ENCODE measurements around the gene VEGFB. TPM values are rescaled to one million over a fixed set of nuclear protein-coding genes. Genes with fewer than 3 reads are reported as not detected.

Gene VEGFB
- polyA plus RNA-seq, 3 donors from 2014 or later: 6.7 to 10.3 (median 9.4) TPM

DNA sequence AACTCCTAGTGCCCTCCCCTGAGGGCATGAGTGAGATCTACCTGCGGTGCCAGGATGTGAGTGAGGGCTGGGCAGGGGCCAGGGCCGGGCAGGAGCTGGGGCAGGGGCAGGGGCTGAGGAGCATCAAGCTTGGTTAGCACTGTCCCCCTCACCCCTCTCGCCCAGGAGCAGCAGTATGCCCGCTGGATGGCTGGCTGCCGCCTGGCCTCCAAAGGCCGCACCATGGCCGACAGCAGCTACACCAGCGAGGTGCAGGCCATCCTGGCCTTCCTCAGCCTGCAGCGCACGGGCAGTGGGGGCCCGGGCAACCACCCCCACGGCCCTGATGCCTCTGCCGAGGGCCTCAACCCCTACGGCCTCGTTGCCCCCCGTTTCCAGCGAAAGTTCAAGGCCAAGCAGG is 14.1 kb upstream of the VEGFB start:
- H3K27ac Mint-ChIP-seq: no peak overlapping the region
- peaks cover under 1 to 6% (median under 1%) of the 10 kb centered on the region in 3 donors for H3K36me3 Mint-ChIP-seq
- H3K4me1 Mint-ChIP-seq: peaks cover 6 to 9% of the 10 kb centered on the region in 2 donors
- DNase-seq: no peak
- H3K9me3 Mint-ChIP-seq: no peaks in the 10 kb centered on the region
- peaks cover 0 to 4% (median 0%) of the 10 kb centered on the region in 3 donors for H3K27me3 Mint-ChIP-seq (ENCODE audit: low read depth in 3 of 3)
- no peak overlapping the region for H3K4me3 Mint-ChIP-seq

DNA sequence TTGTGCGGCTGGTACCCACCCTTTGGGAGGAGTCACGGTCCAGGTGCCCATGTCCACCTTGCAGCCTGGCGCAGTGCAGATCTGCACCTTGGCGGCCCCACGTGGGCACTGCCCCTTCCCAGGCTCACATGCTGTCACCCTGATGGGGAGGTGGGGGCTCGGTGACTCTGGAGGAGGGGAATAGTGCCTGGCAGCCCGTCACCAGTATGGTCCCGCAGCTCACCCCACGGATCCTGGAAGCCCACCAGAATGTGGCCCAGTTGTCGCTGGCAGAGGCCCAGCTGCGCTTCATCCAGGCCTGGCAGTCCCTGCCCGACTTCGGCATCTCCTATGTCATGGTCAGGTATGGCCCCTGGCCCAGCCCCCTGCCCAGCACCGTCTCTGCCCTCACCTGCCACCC is 13.6 kb upstream of the VEGFB start:
- Mint-ChIP-seq H3K36me3 (peaks cover 0 to 5% (median 0%) of the 10 kb centered on the region in 3 donors), H3K27me3 (ENCODE audit: low read depth in 3 of 3) (peaks cover 0 to 5% (median 0%) of the 10 kb centered on the region in 3 donors), H3K4me1 (peaks cover 9 to 11% of the 10 kb centered on the region in 2 donors), H3K4me3 (no peak overlapping the region), H3K9me3 (no peaks in the 10 kb centered on the region), H3K27ac (peak overlapping the region in 1 of 6 donors; percentile 29)
- no peak for DNase-seq

GRCh38 chr11:64222651-64223000 is 11.8 kb upstream of the VEGFB start:
- no peak overlapping the region for H3K27ac Mint-ChIP-seq
- H3K36me3 Mint-ChIP-seq: peaks cover 0 to 5% (median 0%) of the 10 kb centered on the region in 3 donors
- H3K27me3 Mint-ChIP-seq (ENCODE audit: low read depth in 3 of 3): peaks cover 0 to 6% (median 2%) of the 10 kb centered on the region in 3 donors

DNA sequence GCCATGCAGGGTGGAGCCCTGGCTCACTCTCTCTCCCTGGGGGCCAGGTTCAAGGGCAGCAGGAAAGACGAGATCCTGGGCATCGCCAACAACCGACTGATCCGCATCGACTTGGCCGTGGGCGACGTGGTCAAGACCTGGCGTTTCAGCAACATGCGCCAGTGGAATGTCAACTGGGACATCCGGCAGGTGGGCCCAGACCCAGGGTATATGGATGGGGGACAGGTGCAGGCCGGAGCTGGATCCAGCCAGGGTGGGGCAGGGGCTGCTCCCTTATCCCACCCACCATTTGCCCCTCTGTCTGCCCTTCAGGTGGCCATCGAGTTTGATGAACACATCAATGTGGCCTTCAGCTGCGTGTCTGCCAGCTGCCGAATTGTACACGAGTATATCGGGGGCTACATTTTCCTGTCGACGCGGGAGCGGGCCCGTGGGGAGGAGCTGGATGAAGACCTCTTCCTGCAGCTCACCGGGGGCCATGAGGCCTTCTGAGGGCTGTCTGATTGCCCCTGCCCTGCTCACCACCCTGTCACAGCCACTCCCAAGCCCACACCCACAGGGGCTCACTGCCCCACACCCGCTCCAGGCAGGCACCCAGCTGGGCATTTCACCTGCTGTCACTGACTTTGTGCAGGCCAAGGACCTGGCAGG is 11.3 kb upstream of the VEGFB start:
- H3K4me3 Mint-ChIP-seq: no peak overlapping the region
- H3K27me3 Mint-ChIP-seq (ENCODE audit: low read depth in 3 of 3): peaks cover 0 to 6% (median 2%) of the 10 kb centered on the region in 3 donors
- peaks cover 0 to 5% (median 0%) of the 10 kb centered on the region in 3 donors for H3K36me3 Mint-ChIP-seq
- H3K9me3 Mint-ChIP-seq: no peaks in the 10 kb centered on the region
- no peak for DNase-seq
- peaks cover 22% of the 10 kb centered on the region in 2 donors for H3K4me1 Mint-ChIP-seq
- H3K27ac Mint-ChIP-seq: no peak overlapping the region

More at GRCh38 chr11:64222651-64223000, 11.8 kb upstream of the VEGFB start:
- Mint-ChIP-seq H3K9me3 (no peaks in the 10 kb centered on the region), H3K4me1 (peaks cover 19 to 20% of the 10 kb centered on the region in 2 donors), H3K4me3 (no peak overlapping the region)
- no peak for DNase-seq

GRCh38 chr11:64224151-64224890 is 10.1 kb upstream of the VEGFB start:
- DNase-seq: no peak
- Mint-ChIP-seq H3K9me3 (no peaks in the 10 kb centered on the region), H3K36me3 (no peaks in the 10 kb centered on the region), H3K27ac (peak overlapping the region in 4 of 6 donors; percentile 34 to 80 (median 64)), H3K4me1 (peaks cover 22 to 24% of the 10 kb centered on the region in 2 donors), H3K27me3 (ENCODE audit: low read depth in 3 of 3) (peaks cover 0 to 6% (median 2%) of the 10 kb centered on the region in 3 donors), H3K4me3 (peak overlapping the region in 3 of 5 donors; percentile 40 to 88 (median 87))

DNA sequence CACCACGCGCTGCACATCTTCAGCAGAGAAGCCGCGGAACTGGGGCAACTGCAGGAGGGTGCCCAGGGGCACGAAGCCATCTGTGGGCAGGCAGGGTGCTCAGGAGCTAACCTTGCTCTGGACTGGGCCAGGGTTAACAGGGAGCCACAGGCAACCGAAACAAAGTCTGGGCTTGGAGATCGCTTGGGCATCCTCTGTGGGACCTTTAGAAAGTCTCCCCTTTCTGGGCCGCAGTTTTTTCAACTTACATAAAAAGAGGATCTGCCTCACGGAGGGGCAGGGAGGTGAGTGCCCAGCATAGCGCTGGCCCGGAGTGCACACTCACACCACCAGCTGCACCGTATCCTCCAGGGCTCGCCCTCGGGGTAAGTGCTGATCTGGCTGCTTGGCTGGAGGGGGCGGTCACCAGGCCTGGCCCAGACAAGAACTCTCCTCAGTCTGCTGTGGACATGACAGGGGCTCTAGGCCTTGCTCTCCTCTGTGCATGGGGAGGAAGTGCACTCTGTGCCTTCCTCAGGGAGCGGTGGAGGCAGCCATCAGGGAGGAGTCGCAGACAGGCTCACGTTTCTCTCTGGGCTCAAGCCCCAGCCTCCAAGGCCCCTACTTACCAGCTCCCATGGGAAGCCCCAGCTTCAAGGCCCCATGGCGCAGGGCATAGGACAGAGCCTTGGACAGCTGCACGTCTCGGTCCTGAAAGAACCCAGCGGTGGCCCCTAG is 9.3 kb upstream of the VEGFB start:
- Mint-ChIP-seq H3K27ac (peak overlapping the region; percentile 27 to 91 (median 77)), H3K27me3 (ENCODE audit: low read depth in 3 of 3) (peaks cover 0 to 6% (median 2%) of the 10 kb centered on the region in 3 donors), H3K36me3 (no peaks in the 10 kb centered on the region), H3K4me1 (peaks cover 30 to 31% of the 10 kb centered on the region in 2 donors), H3K9me3 (no peaks in the 10 kb centered on the region), H3K4me3 (peak overlapping the region; percentile 87 to 91 (median 89))
- DNase-seq: no peak

GRCh38 chr11:64225608-64226506 is 8.5 kb upstream of the VEGFB start, which contains the start of the genes NUDT22 and TRPT1:
Gene NUDT22 (plus strand): TSS chr11:64226274. CDS start chr11:64226653, 379 bp downstream.
Gene TRPT1 (minus strand): TSS chr11:64226186. CDS start chr11:64225860, 326 bp downstream.
- Mint-ChIP-seq H3K4me3 (peak within 1 kb of the TSS; percentile 87 to 91 (median 89)), H3K27me3 (ENCODE audit: low read depth in 3 of 3) (peaks cover 0 to 6% (median 2%) of the 10 kb centered on the region in 3 donors), H3K9me3 (no peaks in the 10 kb centered on the region), H3K4me1 (peaks cover 34 to 36% of the 10 kb centered on the region in 2 donors), H3K27ac (peak within 1 kb of the TSS; percentile 77 to 93 (median 90)), H3K36me3 (no peaks in the 10 kb centered on the region)
- peak; percentile 90 to 93 (median 91) for DNase-seq

- Mint-ChIP-seq H3K9me3 (no peaks in the 10 kb centered on the region), H3K27ac (peak overlapping the region; percentile 77 to 93 (median 90)), H3K4me1 (peaks cover 38 to 40% of the 10 kb centered on the region in 2 donors), H3K4me3 (peak overlapping the region; percentile 87 to 91 (median 89)), H3K27me3 (ENCODE audit: low read depth in 3 of 3) (peaks cover 0 to 6% (median 2%) of the 10 kb centered on the region in 3 donors), H3K36me3 (no peaks in the 10 kb centered on the region)
- DNase-seq: peak; percentile 65 to 70 (median 70)
These were observed 7.8 kb upstream of the VEGFB start for GRCh38 chr11:64226507-64227051.

DNA sequence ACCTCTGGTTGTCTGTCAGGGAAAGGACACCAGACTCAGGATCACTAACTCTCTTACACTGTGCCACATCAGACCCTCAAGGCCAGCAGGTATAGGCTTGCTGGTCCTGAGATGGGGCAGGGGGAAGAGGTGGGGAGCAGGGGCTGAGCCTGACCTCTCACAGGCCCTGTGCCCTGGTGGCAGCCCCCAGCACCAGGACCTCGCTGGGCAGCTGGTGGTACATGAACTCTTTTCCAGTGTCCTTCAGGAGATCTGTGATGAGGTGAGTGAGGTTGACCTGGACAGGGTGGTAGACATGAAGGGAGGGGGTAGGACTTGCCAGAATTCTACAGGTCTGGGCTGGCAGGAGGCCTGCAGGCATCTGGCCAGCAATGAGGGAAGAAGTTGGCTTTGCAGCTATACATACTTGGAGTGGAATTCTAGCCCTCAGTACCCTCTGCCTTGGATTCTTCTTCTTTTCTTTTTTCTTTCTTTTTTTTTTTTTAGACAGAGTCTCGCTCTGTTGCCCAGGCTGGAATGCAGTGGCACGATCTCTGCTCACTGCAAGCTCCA is 6.9 kb upstream of the VEGFB start:
- Mint-ChIP-seq H3K4me1 (peaks cover 40 to 46% of the 10 kb centered on the region in 2 donors), H3K27ac (peak overlapping the region; percentile 77 to 93 (median 90)), H3K9me3 (no peaks in the 10 kb centered on the region), H3K27me3 (ENCODE audit: low read depth in 3 of 3) (peaks cover 0 to 4% (median 2%) of the 10 kb centered on the region in 3 donors), H3K36me3 (no peaks in the 10 kb centered on the region), H3K4me3 (peak overlapping the region; percentile 87 to 91 (median 89))
- DNase-seq: no peak

DNA sequence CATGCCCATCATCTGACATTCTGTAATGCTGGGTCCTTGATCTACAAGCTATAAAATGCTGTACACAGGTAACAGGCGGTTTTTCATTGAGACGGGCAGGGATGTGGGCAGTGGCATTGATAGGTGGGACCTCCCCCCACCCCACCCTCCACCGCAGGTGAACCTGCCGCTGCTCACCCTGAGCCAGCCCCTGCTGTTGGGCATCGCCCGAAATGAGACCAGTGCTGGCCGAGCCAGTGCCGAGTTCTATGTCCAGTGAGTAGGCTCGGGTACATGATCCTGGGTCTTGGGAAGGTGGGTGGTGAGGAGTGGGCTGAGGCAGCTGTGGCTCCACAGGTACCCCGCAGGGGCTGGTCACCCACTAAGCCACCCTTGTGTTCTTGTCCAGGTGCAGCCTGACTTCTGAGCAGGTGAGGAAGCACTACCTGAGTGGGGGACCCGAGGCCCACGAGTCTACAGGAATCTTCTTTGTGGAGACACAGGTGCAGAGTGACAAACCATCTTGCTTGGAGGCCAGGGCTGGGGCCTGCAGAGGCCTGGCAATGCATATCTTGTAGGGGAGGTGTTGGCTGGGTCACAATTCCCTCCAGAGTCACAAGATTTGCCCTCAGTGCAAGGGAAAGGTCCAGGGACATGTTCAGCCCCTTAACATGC is 5.2 kb upstream of the VEGFB start:
- peak overlapping the region; percentile 76 to 91 (median 83) for H3K27ac Mint-ChIP-seq
- no peaks in the 10 kb centered on the region for H3K36me3 Mint-ChIP-seq
- DNase-seq: no peak
- H3K4me3 Mint-ChIP-seq: peak overlapping the region; percentile 86 to 94 (median 87)
- peaks cover 0 to 5% (median 2%) of the 10 kb centered on the region in 3 donors for H3K27me3 Mint-ChIP-seq (ENCODE audit: low read depth in 3 of 3)
- peaks cover 40 to 53% of the 10 kb centered on the region in 2 donors for H3K4me1 Mint-ChIP-seq
- H3K9me3 Mint-ChIP-seq: no peaks in the 10 kb centered on the region

GRCh38 chr11:64229744-64230170 is 4.6 kb upstream of the VEGFB start:
- H3K4me1 Mint-ChIP-seq: peaks cover 40 to 53% of the 10 kb centered on the region in 2 donors
- no peak for DNase-seq
- peak overlapping the region; percentile 82 to 94 (median 89) for H3K27ac Mint-ChIP-seq
- peaks cover 0 to 3% (median 2%) of the 10 kb centered on the region in 3 donors for H3K27me3 Mint-ChIP-seq (ENCODE audit: low read depth in 3 of 3)
- no peaks in the 10 kb centered on the region for H3K9me3 Mint-ChIP-seq
- H3K4me3 Mint-ChIP-seq: peak overlapping the region; percentile 86 to 94 (median 87)
- H3K36me3 Mint-ChIP-seq: no peaks in the 10 kb centered on the region
